Ovary (tissue), 3 donors: ENCODE results near the gene FOCAD.

Source experiments
- EP300 ChIP-seq: sonication (generic); formaldehyde crosslinking; IDR thresholded peaks from one replicate; pipeline ENCODE4 v1.6.1; 2017; ENCODE audit warnings: antibody characterized with exemption
- TF ChIP-seq, protein P1 (sequence below), 3 donors: fragments of 450-650 bp in 2 of 3; fragments of 200-600 bp in 1 of 3; IDR thresholded peaks; one replicate each; pipeline versions ENCODE4 v1.5.1 to v1.8.0; 2016 to 2022; ENCODE audit warnings: antibody characterized with exemption in 3 of 3, mild to moderate bottlenecking in 1 of 3
- donor health status: DM: no; HTN: no; CAD: no.

DNA sequence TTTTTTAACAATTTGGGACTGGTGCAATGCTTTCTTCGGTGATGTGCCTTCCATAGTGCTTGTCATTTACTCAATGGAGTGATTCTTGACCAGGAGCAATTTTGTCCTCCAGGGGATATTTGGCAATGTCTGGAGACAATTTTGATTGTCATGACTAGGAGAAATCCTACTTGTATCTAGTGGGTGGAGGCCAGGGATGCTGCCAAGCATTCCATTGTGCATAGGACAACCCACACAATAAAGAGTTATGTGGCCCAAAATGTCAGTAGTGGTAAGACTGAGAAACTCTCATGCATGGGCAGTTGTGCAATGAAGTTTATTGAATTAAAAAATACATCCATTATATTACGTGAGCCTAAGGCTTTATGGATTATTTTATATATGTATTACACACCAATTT, 70.5 kb downstream of the FOCAD start:
- TF ChIP-seq EP300: no peak
- TF ChIP-seq, protein P1, sequence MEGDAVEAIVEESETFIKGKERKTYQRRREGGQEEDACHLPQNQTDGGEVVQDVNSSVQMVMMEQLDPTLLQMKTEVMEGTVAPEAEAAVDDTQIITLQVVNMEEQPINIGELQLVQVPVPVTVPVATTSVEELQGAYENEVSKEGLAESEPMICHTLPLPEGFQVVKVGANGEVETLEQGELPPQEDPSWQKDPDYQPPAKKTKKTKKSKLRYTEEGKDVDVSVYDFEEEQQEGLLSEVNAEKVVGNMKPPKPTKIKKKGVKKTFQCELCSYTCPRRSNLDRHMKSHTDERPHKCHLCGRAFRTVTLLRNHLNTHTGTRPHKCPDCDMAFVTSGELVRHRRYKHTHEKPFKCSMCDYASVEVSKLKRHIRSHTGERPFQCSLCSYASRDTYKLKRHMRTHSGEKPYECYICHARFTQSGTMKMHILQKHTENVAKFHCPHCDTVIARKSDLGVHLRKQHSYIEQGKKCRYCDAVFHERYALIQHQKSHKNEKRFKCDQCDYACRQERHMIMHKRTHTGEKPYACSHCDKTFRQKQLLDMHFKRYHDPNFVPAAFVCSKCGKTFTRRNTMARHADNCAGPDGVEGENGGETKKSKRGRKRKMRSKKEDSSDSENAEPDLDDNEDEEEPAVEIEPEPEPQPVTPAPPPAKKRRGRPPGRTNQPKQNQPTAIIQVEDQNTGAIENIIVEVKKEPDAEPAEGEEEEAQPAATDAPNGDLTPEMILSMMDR (IDR thresholded peaks at IDR 0.05): no peak
